ENCODE data around the gene NUDT12.

NUDT12 gene

DNA sequence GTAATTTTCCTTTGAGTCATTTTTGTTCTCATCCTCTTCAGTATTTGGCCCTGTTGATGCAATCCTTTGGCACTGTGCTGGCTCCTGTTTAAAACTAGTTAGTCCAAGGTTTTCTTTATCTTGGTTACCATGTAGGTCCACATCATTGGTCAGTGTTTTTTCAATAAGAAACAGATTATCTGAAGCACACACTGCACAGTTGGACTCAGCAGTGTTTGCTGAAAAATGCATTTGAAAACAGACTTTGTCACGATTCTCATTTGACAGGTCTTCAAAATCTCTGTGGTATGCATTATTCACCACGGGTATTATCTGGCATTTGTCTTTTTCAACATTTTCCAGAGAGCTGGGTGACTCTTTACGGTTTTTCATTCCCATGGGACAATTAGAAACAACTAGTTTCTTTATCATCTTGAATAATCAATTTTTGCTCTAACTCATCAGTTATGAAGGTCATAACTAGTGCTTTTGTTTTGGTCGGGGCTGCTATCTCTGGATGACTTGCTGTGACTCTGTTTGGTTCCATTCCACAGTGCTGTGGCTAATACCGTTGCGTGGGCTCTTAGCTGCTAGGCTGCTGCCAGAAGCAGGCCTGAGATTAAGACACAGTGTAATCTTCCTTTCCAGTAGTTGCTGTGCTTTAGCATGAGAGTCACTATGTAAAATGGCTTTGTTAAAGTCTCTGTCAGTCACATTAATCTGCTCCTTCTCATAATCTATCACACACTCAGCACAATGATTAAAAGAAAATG lies 36.2 kb downstream of the NUDT12 start:
- ChIA-PET POLR2A (no interaction called here), CTCF (no interaction called here)
- Histone ChIP-seq H3K4me3 (ENCODE audit: low read depth, low read length) (no peak overlapping the region), H3K4me1 (ENCODE audit: control insufficient read depth, insufficient read depth, low read length) (no peaks in the 10 kb centered on the region), H3K27ac (ENCODE audit: extremely low read depth, low read depth, low read length) (no peak overlapping the region), H3K36me3 (ENCODE audit: control insufficient read depth in 2 of 2, insufficient read depth in 1 of 2, low read length in 2 of 2) (no peaks in the 10 kb centered on the region), H3K9me3 (ENCODE audit: control insufficient read depth, insufficient read depth, low read depth, low read length) (no peaks in the 10 kb centered on the region)
- TF ChIP-seq GLI4 (tag by site-specific recombination; IDR thresholded peaks at IDR 0.05) (no peak), ZNF146 (tag by site-specific recombination; IDR thresholded peaks at IDR 0.05) (no peak), SETDB1 (IDR thresholded peaks at IDR 0.05; ENCODE audit: insufficient read length, low read length) (no peak)
- TF ChIP-seq, protein P1, sequence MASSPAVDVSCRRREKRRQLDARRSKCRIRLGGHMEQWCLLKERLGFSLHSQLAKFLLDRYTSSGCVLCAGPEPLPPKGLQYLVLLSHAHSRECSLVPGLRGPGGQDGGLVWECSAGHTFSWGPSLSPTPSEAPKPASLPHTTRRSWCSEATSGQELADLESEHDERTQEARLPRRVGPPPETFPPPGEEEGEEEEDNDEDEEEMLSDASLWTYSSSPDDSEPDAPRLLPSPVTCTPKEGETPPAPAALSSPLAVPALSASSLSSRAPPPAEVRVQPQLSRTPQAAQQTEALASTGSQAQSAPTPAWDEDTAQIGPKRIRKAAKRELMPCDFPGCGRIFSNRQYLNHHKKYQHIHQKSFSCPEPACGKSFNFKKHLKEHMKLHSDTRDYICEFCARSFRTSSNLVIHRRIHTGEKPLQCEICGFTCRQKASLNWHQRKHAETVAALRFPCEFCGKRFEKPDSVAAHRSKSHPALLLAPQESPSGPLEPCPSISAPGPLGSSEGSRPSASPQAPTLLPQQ (tag by site-specific recombination; IDR thresholded peaks at IDR 0.05) = no peak
- TF ChIP-seq, protein P2, sequence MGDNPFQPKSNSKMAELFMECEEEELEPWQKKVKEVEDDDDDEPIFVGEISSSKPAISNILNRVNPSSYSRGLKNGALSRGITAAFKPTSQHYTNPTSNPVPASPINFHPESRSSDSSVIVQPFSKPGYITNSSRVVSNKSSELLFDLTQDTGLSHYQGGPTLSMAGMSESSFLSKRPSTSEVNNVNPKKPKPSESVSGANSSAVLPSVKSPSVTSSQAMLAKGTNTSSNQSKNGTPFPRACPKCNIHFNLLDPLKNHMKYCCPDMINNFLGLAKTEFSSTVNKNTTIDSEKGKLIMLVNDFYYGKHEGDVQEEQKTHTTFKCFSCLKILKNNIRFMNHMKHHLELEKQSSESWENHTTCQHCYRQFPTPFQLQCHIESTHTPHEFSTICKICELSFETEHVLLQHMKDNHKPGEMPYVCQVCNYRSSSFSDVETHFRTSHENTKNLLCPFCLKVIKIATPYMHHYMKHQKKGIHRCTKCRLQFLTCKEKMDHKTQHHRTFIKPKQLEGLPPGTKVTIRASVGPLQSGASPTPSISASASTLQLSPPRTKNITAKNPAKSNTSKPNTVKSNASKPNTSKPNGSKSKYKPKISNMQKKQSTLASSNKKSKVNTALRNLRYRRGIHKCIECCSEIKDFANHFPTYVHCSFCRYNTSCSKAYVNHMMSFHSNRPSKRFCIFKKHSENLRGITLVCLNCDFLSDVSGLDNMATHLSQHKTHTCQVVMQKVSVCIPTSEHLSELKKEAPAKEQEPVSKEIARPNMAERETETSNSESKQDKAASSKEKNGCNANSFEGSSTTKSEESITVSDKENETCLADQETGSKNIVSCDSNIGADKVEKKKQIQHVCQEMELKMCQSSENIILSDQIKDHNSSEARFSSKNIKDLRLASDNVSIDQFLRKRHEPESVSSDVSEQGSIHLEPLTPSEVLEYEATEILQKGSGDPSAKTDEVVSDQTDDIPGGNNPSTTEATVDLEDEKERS (tag by site-specific recombination; IDR thresholded peaks at IDR 0.05) = no peak

DNA sequence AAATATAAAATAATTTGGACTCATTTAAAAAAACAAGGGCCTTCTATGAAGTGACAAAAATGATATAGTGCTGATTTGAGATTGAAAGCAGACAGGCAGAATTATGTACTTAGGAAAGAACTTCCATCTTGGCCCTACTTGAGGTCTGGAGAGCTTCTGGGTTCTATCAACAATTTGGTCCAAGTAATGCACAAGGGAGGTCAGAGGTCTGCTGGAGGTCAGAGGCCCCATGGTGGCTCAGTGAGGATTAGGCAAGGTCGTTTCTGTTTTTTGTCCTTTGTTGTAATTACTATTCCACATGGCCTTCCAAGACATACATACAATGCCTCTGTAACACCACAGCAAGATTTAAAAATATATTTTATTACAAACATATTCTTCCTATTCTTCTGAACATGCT lies 37.2 kb downstream of the NUDT12 start:
- H3K27ac ChIP-seq (ENCODE audit: extremely low read depth, low read depth, low read length) = no peak overlapping the region
- CTCF ChIA-PET = no interaction called here
- no peak overlapping the region for H3K4me3 ChIP-seq (ENCODE audit: low read depth, low read length)
- no peaks in the 10 kb centered on the region for H3K36me3 ChIP-seq (ENCODE audit: control insufficient read depth in 2 of 2, insufficient read depth in 1 of 2, low read length in 2 of 2)
- no peaks in the 10 kb centered on the region for H3K4me1 ChIP-seq (ENCODE audit: control insufficient read depth, insufficient read depth, low read length)
- POLR2A ChIA-PET = no interaction called here
- TF ChIP-seq BCL11A (tag by site-specific recombination; IDR thresholded peaks at IDR 0.05; ENCODE audit: low read depth) (no peak), ZNF23 (tag by site-specific recombination; IDR thresholded peaks at IDR 0.05; ENCODE audit: borderline replicate concordance) (no peak), ZNF510 (tag by site-specific recombination; IDR thresholded peaks at IDR 0.05; ENCODE audit: insufficient replicate concordance) (no peak), ZSCAN23 (tag by site-specific recombination; IDR thresholded peaks at IDR 0.05) (no peak), ZNF585B (tag by site-specific recombination; IDR thresholded peaks at IDR 0.05) (no peak), ZNF701 (tag by site-specific recombination; IDR thresholded peaks at IDR 0.05) (no peak), KLF9 (tag by site-specific recombination; IDR thresholded peaks at IDR 0.05; ENCODE audit: low read depth) (no peak), ZNF37A (tag by site-specific recombination; IDR thresholded peaks at IDR 0.05) (no peak), ZNF24 (tag by site-specific recombination; IDR thresholded peaks at IDR 0.05) (no peak), ZNF248 (tag by site-specific recombination; IDR thresholded peaks at IDR 0.05) (no peak), FEZF1 (tag by site-specific recombination; IDR thresholded peaks at IDR 0.05) (no peak), REPIN1 (tag by site-specific recombination; IDR thresholded peaks at IDR 0.05; ENCODE audit: low read depth) (no peak), ZNF621 (tag by site-specific recombination; IDR thresholded peaks at IDR 0.05) (no peak), ZNF660 (tag by site-specific recombination; IDR thresholded peaks at IDR 0.05) (no peak), ZXDB (tag by site-specific recombination; IDR thresholded peaks at IDR 0.05) (no peak), ZNF830 (tag by site-specific recombination; IDR thresholded peaks at IDR 0.05; ENCODE audit: low read depth) (no peak), ZNF274 (IDR thresholded peaks at IDR 0.05; ENCODE audit: low read length) (no peak), ZNF274 (tag by site-specific recombination; IDR thresholded peaks at IDR 0.05; ENCODE audit: borderline replicate concordance) (no peak)
- TF ChIP-seq, protein P3, sequence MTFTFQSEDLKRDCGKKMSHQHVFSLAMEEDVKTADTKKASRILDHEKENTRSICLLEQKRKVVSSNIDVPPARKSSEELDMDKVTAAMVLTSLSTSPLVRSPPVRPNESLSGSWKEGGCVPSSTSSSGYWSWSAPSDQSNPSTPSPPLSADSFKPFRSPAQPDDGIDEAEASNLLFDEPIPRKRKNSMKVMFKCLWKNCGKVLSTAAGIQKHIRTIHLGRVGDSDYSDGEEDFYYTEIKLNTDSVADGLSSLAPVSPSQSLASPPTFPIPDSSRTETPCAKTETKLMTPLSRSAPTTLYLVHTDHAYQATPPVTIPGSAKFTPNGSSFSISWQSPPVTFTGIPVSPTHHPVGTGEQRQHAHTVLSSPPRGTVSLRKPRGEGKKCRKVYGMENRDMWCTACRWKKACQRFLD (tag by site-specific recombination; IDR thresholded peaks at IDR 0.05) = no peak
- TF ChIP-seq, protein P4, sequence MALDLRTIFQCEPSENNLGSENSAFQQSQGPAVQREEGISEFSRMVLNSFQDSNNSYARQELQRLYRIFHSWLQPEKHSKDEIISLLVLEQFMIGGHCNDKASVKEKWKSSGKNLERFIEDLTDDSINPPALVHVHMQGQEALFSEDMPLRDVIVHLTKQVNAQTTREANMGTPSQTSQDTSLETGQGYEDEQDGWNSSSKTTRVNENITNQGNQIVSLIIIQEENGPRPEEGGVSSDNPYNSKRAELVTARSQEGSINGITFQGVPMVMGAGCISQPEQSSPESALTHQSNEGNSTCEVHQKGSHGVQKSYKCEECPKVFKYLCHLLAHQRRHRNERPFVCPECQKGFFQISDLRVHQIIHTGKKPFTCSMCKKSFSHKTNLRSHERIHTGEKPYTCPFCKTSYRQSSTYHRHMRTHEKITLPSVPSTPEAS (tag by site-specific recombination; IDR thresholded peaks at IDR 0.05) = no peak
- no peaks in the 10 kb centered on the region for H3K9me3 ChIP-seq (ENCODE audit: control insufficient read depth, insufficient read depth, low read depth, low read length)
